HCT116 (cell line): ENCODE measurements around the gene HPN. TPM values are rescaled to one million over a fixed set of nuclear protein-coding genes. Genes with fewer than 3 reads are reported as not detected.
"Not testable (repeated sequence)": the region's sequence is repeated elsewhere in the genome, so short reads cannot be mapped to it uniquely, and the experiment has no call there.

Experiments used
- ATAC-seq: fragments of 200-7000 bp; cut with Tn5 transposase; 2 replicates; pipeline ENCODE4 v1.9.1; 2020; ENCODE audit warnings: mild to moderate bottlenecking, moderate library complexity
- BruUV-seq: library from RNA; stranded (reverse); fragments of 400-500 nt; replicated peaks from 2 replicates; lab custom pipeline; 2021; lab: Mats Ljungman, UMichigan
- CTCF ChIA-PET: fragments of 300-600 bp; sonication (Branson Sonifier 250); formaldehyde crosslinking; loops from one replicate; lab custom pipeline; 2021; ENCODE audit warnings: antibody characterized with exemption; lab: Charles Lee
- POLR2A ChIA-PET: fragments of 300-600, 350-600 bp; sonication (Branson Sonifier 250); formaldehyde crosslinking; loops from one replicate; lab custom pipeline; 2021; ENCODE audit warnings: antibody characterized with exemption; lab: Charles Lee
- RAD21 ChIA-PET, 2 experiments: fragments of 300-600 bp; sonication (Branson Sonifier 250); formaldehyde crosslinking; loops; one replicate each; lab custom pipeline; 2023; ENCODE audit warnings: low total read pairs in 2 of 2; ENCODE audit not compliant: uncharacterized antibody in 2 of 2, unreplicated experiment in 2 of 2, low non-redundant PET in 1 of 2; lab: Charles Lee
- DNase-seq: peaks from one replicate; pipeline ENCODE4 v3.0.0-alpha.2; 2010; ENCODE audit warnings: low read depth, low spot score
- H2AFZ ChIP-seq: fragments of 200-600 bp; shearing (Covaris generic), sonication (generic); 2 replicates; pipeline ENCODE4 v1.6.1; 2017; ENCODE audit warnings: low read depth, mixed run types, mixed read lengths, antibody characterized with exemption, low read length; ENCODE audit not compliant: poor library complexity, severe bottlenecking
- H3K27ac ChIP-seq: 2 replicates; pipeline ENCODE4 v1.5.1; 2012; ENCODE audit warnings: low read depth, low read length
- H3K27me3 ChIP-seq: fragments of 200-600 bp; sonication (generic); 2 replicates; pipeline ENCODE4 v1.6.1; 2016; ENCODE audit warnings: mixed run types, low read length, mixed read lengths; ENCODE audit not compliant: insufficient read depth
- H3K36me3 ChIP-seq, 2 experiments: fragments of 200-500 bp in 1 of 2; fragments of 200-600 bp in 1 of 2; sonication (Bioruptor generic) in 1 of 2; sonication (generic) in 1 of 2; 2 replicates each; pipeline versions ENCODE4 v1.5.1 to v1.6.1; 2014 to 2016; ENCODE audit warnings: low read length in 2 of 2, inconsistent platforms in 1 of 2, mixed read lengths in 1 of 2, mixed run types in 1 of 2; ENCODE audit not compliant: insufficient read depth in 2 of 2, control insufficient read depth in 1 of 2
- H3K4me1 ChIP-seq, 2 experiments: fragments of 200-600 bp in 1 of 2; sonication (generic) in 1 of 2; 2 replicates each; pipeline versions ENCODE4 v1.5.1 to v1.6.1; 2012 to 2017; ENCODE audit warnings: low read length in 2 of 2, inconsistent platforms in 1 of 2, mild to moderate bottlenecking in 1 of 2, mixed read lengths in 1 of 2, mixed run types in 1 of 2, moderate library complexity in 1 of 2; ENCODE audit not compliant: insufficient read depth in 2 of 2, control insufficient read depth in 1 of 2
- H3K4me2 ChIP-seq: fragments of 200-600 bp; sonication (generic); 2 replicates; pipeline ENCODE4 v1.6.1; 2017; ENCODE audit warnings: mixed run types, low read length, mixed read lengths
- H3K4me3 ChIP-seq, 2 experiments: fragments of 200-600 bp in 1 of 2; sonication (generic) in 1 of 2; replicated peaks in 1 of 2; 2 replicates each; pipeline ENCODE4 v1.5.1; 2011 to 2016; ENCODE audit warnings: low read length in 2 of 2, control low read depth in 1 of 2, low read depth in 1 of 2, mild to moderate bottlenecking in 1 of 2, mixed read lengths in 1 of 2, mixed run types in 1 of 2
- H3K79me2 ChIP-seq: fragments of 200-600 bp; sonication (generic); 2 replicates; pipeline ENCODE4 v1.6.1; 2017; ENCODE audit warnings: mild to moderate bottlenecking, mixed run types, low read length, moderate library complexity, mixed read lengths; ENCODE audit not compliant: insufficient read depth
- H3K9ac ChIP-seq: fragments of 200-600 bp; sonication (generic); 2 replicates; pipeline ENCODE4 v1.6.1; 2016; ENCODE audit warnings: low read length, mixed read lengths
- H3K9me2 ChIP-seq: fragments of 200-600 bp; sonication (generic), shearing (Covaris generic); 2 replicates; pipeline ENCODE4 v1.6.1; 2017; ENCODE audit warnings: mixed run types, mild to moderate bottlenecking, moderate library complexity; ENCODE audit not compliant: insufficient read depth
- H3K9me3 ChIP-seq, 2 experiments: fragments of 200-500 bp in 1 of 2; fragments of 200-600 bp in 1 of 2; sonication (Bioruptor generic) in 1 of 2; sonication (generic) in 1 of 2; 2 replicates each; pipeline ENCODE4 v1.6.1; 2014 to 2017; ENCODE audit warnings: low read length in 2 of 2, mixed read lengths in 2 of 2, inconsistent platforms in 1 of 2, low read depth in 1 of 2, mild to moderate bottlenecking in 1 of 2, mixed run types in 1 of 2, moderate library complexity in 1 of 2; ENCODE audit not compliant: control insufficient read depth in 1 of 2, insufficient read depth in 1 of 2
- H4K20me1 ChIP-seq: fragments of 200-600 bp; sonication (generic), shearing (Covaris generic); 2 replicates; pipeline ENCODE4 v1.6.1; 2017; ENCODE audit warnings: mixed run types, mild to moderate bottlenecking, moderate library complexity; ENCODE audit not compliant: insufficient read depth
- CEBPB ChIP-seq: IDR thresholded peaks from 2 replicates; pipeline ENCODE4 v1.6.1; 2012; ENCODE audit warnings: low read depth
- EGR1 ChIP-seq: IDR thresholded peaks from 2 replicates; pipeline ENCODE4 v1.6.1; 2012; ENCODE audit warnings: low read depth
- ELF1 ChIP-seq: IDR thresholded peaks from 2 replicates; pipeline ENCODE4 v1.6.1; 2012; ENCODE audit warnings: low read depth, borderline replicate concordance
- EZH2phosphoT487 ChIP-seq: fragments of 200-600 bp; IDR thresholded peaks from 2 replicates; pipeline ENCODE4 v1.6.1; 2018; ENCODE audit warnings: antibody characterized with exemption, borderline replicate concordance
- FOSL1 ChIP-seq: IDR thresholded peaks from 2 replicates; pipeline ENCODE4 v1.6.1; 2012; ENCODE audit warnings: low read depth
- SRF ChIP-seq: IDR thresholded peaks from 2 replicates; pipeline ENCODE4 v1.6.1; 2012; ENCODE audit warnings: low read depth
- TCF7L2 ChIP-seq: IDR thresholded peaks from 2 replicates; pipeline ENCODE4 v1.7.0; 2011; ENCODE audit warnings: borderline replicate concordance, inconsistent platforms; ENCODE audit not compliant: insufficient read depth, insufficient read length; ENCODE audit errors: extremely low read depth
- YY1 ChIP-seq: IDR thresholded peaks from 2 replicates; pipeline ENCODE4 v1.6.1; 2011; ENCODE audit warnings: low read length, low read depth, moderate library complexity, mild to moderate bottlenecking; ENCODE audit not compliant: insufficient replicate concordance; ENCODE audit errors: extremely low read depth
- ZBTB33 ChIP-seq: IDR thresholded peaks from 2 replicates; pipeline ENCODE4 v1.6.1; 2011; ENCODE audit warnings: mild to moderate bottlenecking, low read length, moderate library complexity; ENCODE audit not compliant: insufficient replicate concordance; ENCODE audit errors: extremely low read depth
- ZFX ChIP-seq: fragments of 450-650 bp; IDR thresholded peaks from 2 replicates; pipeline ENCODE4 v1.6.1; 2017
- ZNF274 ChIP-seq: fragments of 200-500 bp; sonication (Bioruptor generic); IDR thresholded peaks from 2 replicates; pipeline ENCODE4 v1.6.1; 2014; ENCODE audit warnings: mild to moderate bottlenecking, low read depth, low read length, inconsistent platforms
- intact Hi-C: fragments of 100-400 bp; cut with micrococcal nuclease; formaldehyde crosslinking; loops from 2 replicates; pipeline ENCODE4 v1.10.0; 2022
- total RNA-seq: library from RNA; stranded (reverse); gene quantifications from one replicate; pipeline ENCODE4 v1.2.1, GENCODE V29; 2021; ENCODE audit not compliant: unreplicated experiment
- TF ChIP-seq, protein P1 (sequence below): IDR thresholded peaks from 2 replicates; pipeline ENCODE4 v1.6.1; 2012; ENCODE audit warnings: low read depth
- TF ChIP-seq, protein P2 (sequence below): IDR thresholded peaks from 2 replicates; pipeline ENCODE4 v1.6.1; 2012

The HPN gene
- total RNA-seq, 1 experiment from 2014 or later, result 0.32 TPM

- Histone ChIP-seq H3K9me2 (no peaks in the 10 kb centered on the region), H3K36me3 (no peaks in the 10 kb centered on the region), H3K79me2 (no peaks in the 10 kb centered on the region), H4K20me1 (no peaks in the 10 kb centered on the region), H3K9ac (no peak overlapping the region), H3K4me1 (no peaks in the 10 kb centered on the region), H3K27ac (no peak overlapping the region), H3K27me3 (no peaks in the 10 kb centered on the region), H3K4me2 (no peak overlapping the region), H3K4me3 (no peak overlapping the region), H2AFZ (no peak overlapping the region), H3K9me3 (peaks cover 0 to 6% of the 10 kb centered on the region in 2 experiments; a peak in 1 of 4 replicates)
- TF ChIP-seq ZBTB33 (no peak), ZFX (no peak), YY1 (no peak), ELF1 (no peak), TCF7L2 (no peak), CEBPB (no peak), SRF (no peak), FOSL1 (no peak), EGR1 (no peak), ZNF274 (no peak), EZH2phosphoT487 (no peak)
- TF ChIP-seq, protein P1, sequence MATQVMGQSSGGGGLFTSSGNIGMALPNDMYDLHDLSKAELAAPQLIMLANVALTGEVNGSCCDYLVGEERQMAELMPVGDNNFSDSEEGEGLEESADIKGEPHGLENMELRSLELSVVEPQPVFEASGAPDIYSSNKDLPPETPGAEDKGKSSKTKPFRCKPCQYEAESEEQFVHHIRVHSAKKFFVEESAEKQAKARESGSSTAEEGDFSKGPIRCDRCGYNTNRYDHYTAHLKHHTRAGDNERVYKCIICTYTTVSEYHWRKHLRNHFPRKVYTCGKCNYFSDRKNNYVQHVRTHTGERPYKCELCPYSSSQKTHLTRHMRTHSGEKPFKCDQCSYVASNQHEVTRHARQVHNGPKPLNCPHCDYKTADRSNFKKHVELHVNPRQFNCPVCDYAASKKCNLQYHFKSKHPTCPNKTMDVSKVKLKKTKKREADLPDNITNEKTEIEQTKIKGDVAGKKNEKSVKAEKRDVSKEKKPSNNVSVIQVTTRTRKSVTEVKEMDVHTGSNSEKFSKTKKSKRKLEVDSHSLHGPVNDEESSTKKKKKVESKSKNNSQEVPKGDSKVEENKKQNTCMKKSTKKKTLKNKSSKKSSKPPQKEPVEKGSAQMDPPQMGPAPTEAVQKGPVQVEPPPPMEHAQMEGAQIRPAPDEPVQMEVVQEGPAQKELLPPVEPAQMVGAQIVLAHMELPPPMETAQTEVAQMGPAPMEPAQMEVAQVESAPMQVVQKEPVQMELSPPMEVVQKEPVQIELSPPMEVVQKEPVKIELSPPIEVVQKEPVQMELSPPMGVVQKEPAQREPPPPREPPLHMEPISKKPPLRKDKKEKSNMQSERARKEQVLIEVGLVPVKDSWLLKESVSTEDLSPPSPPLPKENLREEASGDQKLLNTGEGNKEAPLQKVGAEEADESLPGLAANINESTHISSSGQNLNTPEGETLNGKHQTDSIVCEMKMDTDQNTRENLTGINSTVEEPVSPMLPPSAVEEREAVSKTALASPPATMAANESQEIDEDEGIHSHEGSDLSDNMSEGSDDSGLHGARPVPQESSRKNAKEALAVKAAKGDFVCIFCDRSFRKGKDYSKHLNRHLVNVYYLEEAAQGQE, result no peak
- TF ChIP-seq, protein P2, sequence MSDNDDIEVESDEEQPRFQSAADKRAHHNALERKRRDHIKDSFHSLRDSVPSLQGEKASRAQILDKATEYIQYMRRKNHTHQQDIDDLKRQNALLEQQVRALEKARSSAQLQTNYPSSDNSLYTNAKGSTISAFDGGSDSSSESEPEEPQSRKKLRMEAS, result no peak
- intact Hi-C loops, result no loop called here
- ChIA-PET CTCF (interaction anchor here (1.5 kb wide), 1 partner anchor 40 kb away, joined by 3 read pairs; no protein-coding TSS in a partner anchor), POLR2A (no interaction called here), RAD21 (no interaction called here)
- no peak for ATAC-seq
- BruUV-seq, result no TSS peak
- no peak for DNase-seq
Measured at GRCh38 chr19:35100588-35101533, 59.3 kb downstream of the HPN start.

GRCh38 chr19:35101949-35102348, 60.4 kb downstream of the HPN start:
- H3K79me2 ChIP-seq, ATAC-seq, H3K4me3 ChIP-seq, H3K9me2 ChIP-seq, BruUV-seq, H3K4me1 ChIP-seq, RAD21 ChIA-PET, H3K27ac ChIP-seq, POLR2A ChIA-PET, DNase-seq, intact Hi-C loops, H3K9ac ChIP-seq, H3K36me3 ChIP-seq, H3K27me3 ChIP-seq, H2AFZ ChIP-seq, CTCF ChIA-PET, H4K20me1 ChIP-seq, H3K4me2 ChIP-seq: not testable (repeated sequence)
- peaks cover 0 to 11% of the 10 kb centered on the region in 2 experiments; a peak in 1 of 4 replicates for H3K9me3 ChIP-seq
